Measurements from ENCODE around the gene SDHA. TPM values are rescaled to one million over a fixed set of nuclear protein-coding genes. Genes with fewer than 3 reads are reported as not detected.

SDHA gene
- polyA plus RNA-seq, 1 donor (not counting 4 experiments of a cell fraction or from before 2014, with no cell fraction given), result 178 TPM

GRCh38 chr5:185095-186070, 32.7 kb upstream of the SDHA start:
- H3K36me3 ChIP-seq (ENCODE audit: control insufficient read depth in 2 of 2, extremely low read depth in 1 of 2, insufficient read depth in 2 of 2, low read length in 2 of 2), result no peaks in the 10 kb centered on the region
- DNase-seq (ENCODE audit: low read depth, low spot score), result no peak

DNA sequence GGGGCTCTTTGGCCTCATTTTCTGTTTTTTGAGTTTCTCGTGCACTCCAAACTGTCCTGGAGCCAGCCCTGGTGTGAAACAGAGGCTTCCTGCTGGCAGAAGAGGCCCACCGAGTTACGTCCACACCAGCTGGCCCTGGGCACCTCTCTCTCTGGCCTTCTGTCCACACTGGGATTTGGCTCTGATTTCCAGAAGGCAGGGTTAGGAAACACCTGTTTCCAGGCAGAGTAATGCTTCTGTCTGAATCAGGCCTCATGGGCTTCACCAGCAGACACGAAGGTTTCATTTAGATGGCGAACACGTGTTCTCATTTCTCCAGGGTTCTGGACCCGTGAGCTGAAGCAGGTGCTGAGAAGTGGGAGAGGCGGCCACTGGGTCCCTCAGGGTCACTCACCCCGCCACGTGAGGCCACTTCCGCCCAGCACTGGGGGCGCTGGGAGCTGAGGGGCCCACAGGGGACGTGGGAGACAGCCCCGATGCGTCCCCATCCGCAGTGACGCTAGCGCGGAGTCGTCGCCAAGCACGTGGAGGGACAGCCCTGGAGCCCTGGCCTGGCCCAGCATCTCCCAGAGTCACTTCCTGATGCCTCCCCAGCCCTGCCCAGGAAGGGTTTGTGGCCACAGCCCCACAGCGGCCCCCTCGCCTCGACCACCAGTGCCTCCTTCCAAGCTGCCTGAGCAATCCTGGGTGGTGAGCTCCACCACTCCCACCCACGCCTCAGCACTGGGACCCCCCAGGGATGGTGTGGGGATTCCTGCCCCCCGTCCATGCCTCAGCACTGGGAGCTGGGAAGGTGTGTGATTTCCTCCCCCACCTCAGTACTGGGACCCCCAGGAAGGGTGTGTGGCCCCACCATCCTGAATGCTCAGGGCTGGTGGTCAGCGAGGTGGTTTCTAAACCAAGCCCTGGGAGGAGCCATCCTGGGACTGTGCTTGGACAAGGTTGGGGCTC, 31.8 kb upstream of the SDHA start:
- Histone ChIP-seq H3K9me3 (ENCODE audit: control insufficient read depth, low read depth, low read length) (no peaks in the 10 kb centered on the region), H3K27ac (ENCODE audit: control insufficient read depth, insufficient read depth, low read length) (no peak overlapping the region), H3K9ac (ENCODE audit: control insufficient read depth, extremely low read depth, insufficient read depth, low read length) (no peak overlapping the region), H3K36me3 (ENCODE audit: control insufficient read depth in 2 of 2, extremely low read depth in 1 of 2, insufficient read depth in 2 of 2, low read length in 2 of 2) (no peaks in the 10 kb centered on the region), H2AFZ (ENCODE audit: control insufficient read depth, low read length) (no peak overlapping the region), H4K20me1 (ENCODE audit: control insufficient read depth, extremely low read depth, insufficient read depth, low read length) (peaks cover 4% of the 10 kb centered on the region), H3K79me2 (ENCODE audit: control insufficient read depth, insufficient read depth, low read length) (no peaks in the 10 kb centered on the region), H3K27me3 (ENCODE audit: control insufficient read depth, extremely low read depth, insufficient read depth, low read length) (peaks cover 32% of the 10 kb centered on the region), H3K4me3 (ENCODE audit: control insufficient read depth in 2 of 3, extremely low read depth in 1 of 3, insufficient read depth in 2 of 3, low read depth in 1 of 3, low read length in 3 of 3) (no peak overlapping the region), H3K4me2 (ENCODE audit: control insufficient read depth, extremely low read depth, insufficient read depth, low read depth, low read length) (no peak overlapping the region), H3K4me1 (ENCODE audit: control insufficient read depth, extremely low read depth, insufficient read depth, low read length) (peaks cover 2% of the 10 kb centered on the region), H3K9me1 (ENCODE audit: control insufficient read depth, extremely low read depth, insufficient read depth, low read length) (no peaks in the 10 kb centered on the region)
- FAIRE-seq, result no peak
- dilution Hi-C loops (cut with MboI; ENCODE audit: extremely low pct_ligation_motif_present, low sequenced_read_pairs), result no loop called here
- no peak for DNase-seq (ENCODE audit: low read depth, low spot score)
- TF ChIP-seq, protein P1, sequence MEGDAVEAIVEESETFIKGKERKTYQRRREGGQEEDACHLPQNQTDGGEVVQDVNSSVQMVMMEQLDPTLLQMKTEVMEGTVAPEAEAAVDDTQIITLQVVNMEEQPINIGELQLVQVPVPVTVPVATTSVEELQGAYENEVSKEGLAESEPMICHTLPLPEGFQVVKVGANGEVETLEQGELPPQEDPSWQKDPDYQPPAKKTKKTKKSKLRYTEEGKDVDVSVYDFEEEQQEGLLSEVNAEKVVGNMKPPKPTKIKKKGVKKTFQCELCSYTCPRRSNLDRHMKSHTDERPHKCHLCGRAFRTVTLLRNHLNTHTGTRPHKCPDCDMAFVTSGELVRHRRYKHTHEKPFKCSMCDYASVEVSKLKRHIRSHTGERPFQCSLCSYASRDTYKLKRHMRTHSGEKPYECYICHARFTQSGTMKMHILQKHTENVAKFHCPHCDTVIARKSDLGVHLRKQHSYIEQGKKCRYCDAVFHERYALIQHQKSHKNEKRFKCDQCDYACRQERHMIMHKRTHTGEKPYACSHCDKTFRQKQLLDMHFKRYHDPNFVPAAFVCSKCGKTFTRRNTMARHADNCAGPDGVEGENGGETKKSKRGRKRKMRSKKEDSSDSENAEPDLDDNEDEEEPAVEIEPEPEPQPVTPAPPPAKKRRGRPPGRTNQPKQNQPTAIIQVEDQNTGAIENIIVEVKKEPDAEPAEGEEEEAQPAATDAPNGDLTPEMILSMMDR (optimal IDR thresholded peaks at IDR 0.05 in 1 of 3, IDR thresholded peaks at IDR 0.05 in 1 of 3, conservative IDR thresholded peaks at IDR 0.05 in 1 of 3; ENCODE audit: extremely low read depth in 1 of 3, insufficient read depth in 2 of 3, low read length in 3 of 3), result no peak
- TF ChIP-seq EZH2 (IDR thresholded peaks at IDR 0.05; ENCODE audit: low read length), result no peak

More at GRCh38 chr5:185095-186070, 32.7 kb upstream of the SDHA start:
- H3K27me3 ChIP-seq (ENCODE audit: control insufficient read depth, extremely low read depth, insufficient read depth, low read length), result peaks cover 26% of the 10 kb centered on the region
- H2AFZ ChIP-seq (ENCODE audit: control insufficient read depth, low read length), result no peak overlapping the region
- no peak for FAIRE-seq
- H3K4me1 ChIP-seq (ENCODE audit: control insufficient read depth, extremely low read depth, insufficient read depth, low read length), result peaks cover 2% of the 10 kb centered on the region
- TF ChIP-seq EZH2 (IDR thresholded peaks at IDR 0.05; ENCODE audit: low read length), result no peak
- TF ChIP-seq, protein P1 (optimal IDR thresholded peaks at IDR 0.05 in 1 of 3, IDR thresholded peaks at IDR 0.05 in 1 of 3, conservative IDR thresholded peaks at IDR 0.05 in 1 of 3; ENCODE audit: extremely low read depth in 1 of 3, insufficient read depth in 2 of 3, low read length in 3 of 3), result no peak
- no peak overlapping the region for H3K4me3 ChIP-seq (ENCODE audit: control insufficient read depth in 2 of 3, extremely low read depth in 1 of 3, insufficient read depth in 2 of 3, low read depth in 1 of 3, low read length in 3 of 3)
- H3K9me1 ChIP-seq (ENCODE audit: control insufficient read depth, extremely low read depth, insufficient read depth, low read length), result no peaks in the 10 kb centered on the region
- no peaks in the 10 kb centered on the region for H3K9me3 ChIP-seq (ENCODE audit: control insufficient read depth, low read depth, low read length)
- H4K20me1 ChIP-seq (ENCODE audit: control insufficient read depth, extremely low read depth, insufficient read depth, low read length), result peaks cover 4% of the 10 kb centered on the region
- dilution Hi-C loops (cut with MboI; ENCODE audit: extremely low pct_ligation_motif_present, low sequenced_read_pairs), result no loop called here
- no peak overlapping the region for H3K9ac ChIP-seq (ENCODE audit: control insufficient read depth, extremely low read depth, insufficient read depth, low read length)
- H3K4me2 ChIP-seq (ENCODE audit: control insufficient read depth, extremely low read depth, insufficient read depth, low read depth, low read length), result no peak overlapping the region
- no peaks in the 10 kb centered on the region for H3K79me2 ChIP-seq (ENCODE audit: control insufficient read depth, insufficient read depth, low read length)
- H3K27ac ChIP-seq (ENCODE audit: control insufficient read depth, insufficient read depth, low read length), result no peak overlapping the region
